Stimulated activated naive CD4-positive, alpha-beta T cell treated with Interleukin-2 at 50 U/mL for 16 hours (primary cell): ENCODE data around the gene MBP.

ENCODE experiments used
- DNase-seq: peaks from one replicate; lab custom pipeline; 2025; lab: John Stamatoyannopoulos, UW

Gene MBP

GRCh38 chr18:77133835-77134496 is 1.4 kb upstream of the MBP start:
- peak; percentile 10 for DNase-seq

GRCh38 chr18:77133051-77133834 is 660 bp upstream of the MBP start:
- DNase-seq, result no peak

- peak; percentile 43 for DNase-seq
Observed at GRCh38 chr18:77131652-77132368, 773 bp downstream of the MBP start.

GRCh38 chr18:77131100-77131651 is 1.4 kb downstream of the MBP start:
- DNase-seq, result peak; percentile 59

- peak; percentile 24 for DNase-seq
Observed at GRCh38 chr18:77130229-77131099, 2.1 kb downstream of the MBP start.

GRCh38 chr18:77129150-77129551 is 3.4 kb downstream of the MBP start:
- DNase-seq, result no peak

- DNase-seq, result peak; percentile 21
Observed at GRCh38 chr18:77127769-77128671, 4.6 kb downstream of the MBP start.

GRCh38 chr18:77124452-77124922 is 8.1 kb downstream of the MBP start:
- peak; percentile 51 for DNase-seq

- no peak for DNase-seq
Observed at GRCh38 chr18:77123320-77124231, 9.0 kb downstream of the MBP start.

GRCh38 chr18:77121523-77121922 is 11.1 kb downstream of the MBP start:
- DNase-seq, result no peak

- DNase-seq, result no peak
Observed at GRCh38 chr18:77119851-77120491, 12.6 kb downstream of the MBP start.

GRCh38 chr18:77119101-77119850 is 13.3 kb downstream of the MBP start:
- DNase-seq, result no peak

GRCh38 chr18:77118256-77119090 is 14.1 kb downstream of the MBP start:
- no peak for DNase-seq

- no peak for DNase-seq
Observed at GRCh38 chr18:77116201-77117080, 16.1 kb downstream of the MBP start.

GRCh38 chr18:77115192-77115953 is 17.2 kb downstream of the MBP start:
- no peak for DNase-seq
